Testis (tissue), 3 donors: ENCODE measurements around the gene NUP58. TPM values are rescaled to one million over a fixed set of nuclear protein-coding genes. Genes with fewer than 3 reads are reported as not detected.

ENCODE experiments used
- DNase-seq: peaks from one replicate; pipeline ENCODE4 v3.0.0-alpha.2; 2019
- H3K27ac ChIP-seq, 2 donors: fragments of 200-600 bp; sonication (generic); one replicate each; pipeline ENCODE4 v1.5.1; 2019
- H3K27me3 ChIP-seq: fragments of 200-600 bp; sonication (generic); one replicate; pipeline ENCODE4 v1.5.1; 2019
- H3K36me3 ChIP-seq: fragments of 200-600 bp; sonication (generic); one replicate; pipeline ENCODE4 v1.5.1; 2017; ENCODE audit warnings: low read depth; ENCODE audit errors: missing control alignments
- H3K4me1 ChIP-seq: fragments of 200-600 bp; sonication (generic); one replicate; pipeline ENCODE4 v1.5.1; 2019
- H3K4me3 ChIP-seq, 2 donors: fragments of 200-600 bp; sonication (generic); one replicate each; pipeline ENCODE4 v1.5.1; 2017 to 2019
- H3K9me3 ChIP-seq: fragments of 200-600 bp; sonication (generic); one replicate; pipeline ENCODE4 v1.5.1; 2017
- POLR2A ChIP-seq: fragments of 450-650 bp; IDR thresholded peaks from one replicate; pipeline ENCODE4 v1.6.1; 2017; ENCODE audit warnings: antibody characterized with exemption, mild to moderate bottlenecking, moderate library complexity
- WGBS, 2 donors: methylation state at CpG; one replicate each; pipeline ENCODE4 v1.1.5; 2018; 5-methylcytosine and 5-hydroxymethylcytosine counted together
- intact Hi-C: fragments of 100-400 bp; cut with DNase I; formaldehyde crosslinking; loops from one replicate; pipeline ENCODE4 v1.15.1; 2023; ENCODE audit warnings: low total_unique reads
- polyA plus RNA-seq: library from polyadenylated mRNA; stranded (reverse); fragments of 350-450 nt; fragmentation: Illumina TruSeq; extraction: RNeasy Lipid Tissue Mini Kit (QIAGEN cat#74804); gene quantifications from one replicate; pipeline ENCODE4 v1.2.3, GENCODE V29; 2014; ENCODE audit warnings: low read depth, low replicate concordance; ENCODE audit not compliant: insufficient read depth
- total RNA-seq, 2 donors: library from RNA; depleted of rRNA; stranded (reverse); fragments of >200 nt; gene quantifications; one replicate each; pipeline ENCODE4 v1.2.3, GENCODE V29; 2016
- TF ChIP-seq, protein P1 (sequence below), 3 experiments: fragments of 450-650 bp in 2 of 3; fragments of 200-600 bp in 1 of 3; sonication (generic) in 1 of 3; IDR thresholded peaks; one replicate each; pipeline ENCODE4 v1.5.1; 2016 to 2019; ENCODE audit warnings: antibody characterized with exemption in 3 of 3, mild to moderate bottlenecking in 2 of 3, moderate library complexity in 1 of 3

NUP58 gene
- total and polyA plus RNA-seq, 3 donors from 2014 or later: 90.9 to 237 (median 166) TPM

DNA sequence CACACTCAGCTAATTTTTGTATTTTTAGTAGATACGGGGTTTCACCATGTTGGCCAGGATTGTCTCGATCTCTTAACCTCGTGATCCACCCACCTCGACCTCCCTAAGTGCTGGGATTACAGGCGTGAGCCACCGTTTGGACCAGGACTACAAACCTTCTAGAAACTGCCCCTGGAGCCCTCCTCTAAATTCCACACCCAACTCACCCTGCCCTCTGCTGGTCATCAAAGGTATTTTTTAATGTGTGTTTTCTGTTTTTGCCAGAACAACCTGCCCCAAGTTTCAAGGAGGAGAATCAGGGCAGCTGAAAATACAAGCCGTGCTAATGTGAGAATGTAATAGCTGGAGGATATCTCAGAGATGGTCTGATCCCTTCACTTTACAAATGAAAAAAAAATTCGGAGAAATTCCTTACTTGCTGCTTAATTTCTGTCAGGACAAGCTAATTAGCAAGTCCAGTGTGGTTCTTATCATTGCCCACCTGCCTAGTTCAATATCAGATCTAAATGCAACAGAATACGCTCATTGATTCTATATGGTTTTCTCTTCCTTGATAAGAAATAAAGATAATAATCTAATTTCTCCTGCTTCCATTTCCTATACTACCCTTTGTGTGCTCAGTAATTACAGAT lies 74.4 kb downstream of the NUP58 start:
- no peaks in the 10 kb centered on the region for H3K9me3 ChIP-seq
- WGBS, 2 donors: 34 to 41% methylated on average over 9 of the region's 9 CpGs
- no peaks in the 10 kb centered on the region for H3K36me3 ChIP-seq
- no peak overlapping the region for H3K4me3 ChIP-seq
- TF ChIP-seq POLR2A: no peak
- TF ChIP-seq, protein P1, sequence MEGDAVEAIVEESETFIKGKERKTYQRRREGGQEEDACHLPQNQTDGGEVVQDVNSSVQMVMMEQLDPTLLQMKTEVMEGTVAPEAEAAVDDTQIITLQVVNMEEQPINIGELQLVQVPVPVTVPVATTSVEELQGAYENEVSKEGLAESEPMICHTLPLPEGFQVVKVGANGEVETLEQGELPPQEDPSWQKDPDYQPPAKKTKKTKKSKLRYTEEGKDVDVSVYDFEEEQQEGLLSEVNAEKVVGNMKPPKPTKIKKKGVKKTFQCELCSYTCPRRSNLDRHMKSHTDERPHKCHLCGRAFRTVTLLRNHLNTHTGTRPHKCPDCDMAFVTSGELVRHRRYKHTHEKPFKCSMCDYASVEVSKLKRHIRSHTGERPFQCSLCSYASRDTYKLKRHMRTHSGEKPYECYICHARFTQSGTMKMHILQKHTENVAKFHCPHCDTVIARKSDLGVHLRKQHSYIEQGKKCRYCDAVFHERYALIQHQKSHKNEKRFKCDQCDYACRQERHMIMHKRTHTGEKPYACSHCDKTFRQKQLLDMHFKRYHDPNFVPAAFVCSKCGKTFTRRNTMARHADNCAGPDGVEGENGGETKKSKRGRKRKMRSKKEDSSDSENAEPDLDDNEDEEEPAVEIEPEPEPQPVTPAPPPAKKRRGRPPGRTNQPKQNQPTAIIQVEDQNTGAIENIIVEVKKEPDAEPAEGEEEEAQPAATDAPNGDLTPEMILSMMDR (IDR thresholded peaks at IDR 0.05): peak; percentile 39 to 68 (median 65)
- no peaks in the 10 kb centered on the region for H3K27me3 ChIP-seq
- no peak overlapping the region for H3K27ac ChIP-seq
- peak; percentile 36 for DNase-seq
- no peaks in the 10 kb centered on the region for H3K4me1 ChIP-seq
- intact Hi-C loops: no loop called here

DNA sequence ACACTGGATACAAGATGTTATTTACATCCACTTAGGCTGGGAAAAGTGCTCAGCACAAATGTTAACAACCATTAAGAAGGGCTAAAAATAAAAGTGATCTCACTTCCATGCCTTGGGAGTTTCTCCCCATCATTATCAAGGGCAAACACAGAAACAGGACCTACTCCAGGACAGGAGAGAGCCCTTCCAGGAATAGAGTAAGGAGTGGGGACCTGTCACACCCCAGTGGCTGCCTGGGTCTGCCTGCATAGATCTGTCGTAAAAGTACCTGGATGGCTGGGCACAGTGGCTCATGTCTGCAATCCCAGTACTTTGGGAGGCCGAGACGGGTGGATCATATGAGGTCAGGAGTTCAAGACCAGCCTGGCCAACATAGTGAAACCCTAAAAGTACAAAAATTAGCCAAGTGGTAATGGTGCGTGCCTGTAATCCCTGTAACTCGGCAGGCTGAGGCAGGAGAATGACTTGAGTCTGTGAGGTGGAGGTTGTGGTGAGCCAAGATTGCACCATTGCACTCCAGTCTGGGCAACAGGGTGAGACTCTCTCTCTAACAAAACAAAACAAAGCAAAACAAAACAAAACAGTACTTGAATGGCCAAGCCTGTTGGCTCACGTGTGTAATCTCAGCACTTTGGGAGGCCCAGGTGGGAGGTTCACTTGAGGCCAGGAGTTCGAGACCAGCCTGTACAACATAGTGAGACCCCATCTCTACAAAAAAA lies 76.0 kb downstream of the NUP58 start:
- Histone ChIP-seq H3K4me1 (no peaks in the 10 kb centered on the region), H3K9me3 (no peaks in the 10 kb centered on the region), H3K27me3 (no peaks in the 10 kb centered on the region), H3K4me3 (no peak overlapping the region), H3K27ac (no peak overlapping the region), H3K36me3 (no peaks in the 10 kb centered on the region)
- 90 to 91% methylated on average over 7 of the region's 7 CpGs for WGBS, 2 donors
- no peak for TF ChIP-seq POLR2A
- TF ChIP-seq, protein P1 (IDR thresholded peaks at IDR 0.05): no peak
- no peak for DNase-seq
- intact Hi-C loops: no loop called here

DNA sequence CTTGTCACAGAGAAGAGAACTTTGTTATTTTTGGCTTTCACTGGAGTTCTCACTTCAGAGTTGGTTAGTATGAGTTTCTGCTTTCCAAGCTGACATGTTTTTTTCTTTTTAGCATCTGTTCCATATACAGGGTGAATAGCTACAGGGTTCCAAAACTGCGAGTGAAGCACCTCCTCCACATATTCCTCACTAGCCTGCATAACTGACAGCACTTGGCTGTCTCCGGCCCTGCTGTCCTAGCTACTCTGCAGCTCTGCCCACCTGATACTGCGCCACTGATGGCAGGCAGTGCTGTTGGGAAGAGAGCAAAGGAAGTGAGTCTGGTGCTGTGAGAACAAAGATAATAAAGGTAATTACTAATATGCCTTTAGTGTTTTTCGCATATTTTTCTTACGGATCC lies 77.1 kb downstream of the NUP58 start:
- DNase-seq: no peak
- Histone ChIP-seq H3K36me3 (no peaks in the 10 kb centered on the region), H3K27me3 (no peaks in the 10 kb centered on the region), H3K9me3 (no peaks in the 10 kb centered on the region), H3K27ac (no peak overlapping the region), H3K4me3 (no peak overlapping the region), H3K4me1 (no peaks in the 10 kb centered on the region)
- TF ChIP-seq, protein P1 (IDR thresholded peaks at IDR 0.05): no peak
- TF ChIP-seq POLR2A: no peak
- WGBS, 2 donors: 44 to 53% methylated on average over 5 of the region's 5 CpGs
- intact Hi-C loops: no loop called here

DNA sequence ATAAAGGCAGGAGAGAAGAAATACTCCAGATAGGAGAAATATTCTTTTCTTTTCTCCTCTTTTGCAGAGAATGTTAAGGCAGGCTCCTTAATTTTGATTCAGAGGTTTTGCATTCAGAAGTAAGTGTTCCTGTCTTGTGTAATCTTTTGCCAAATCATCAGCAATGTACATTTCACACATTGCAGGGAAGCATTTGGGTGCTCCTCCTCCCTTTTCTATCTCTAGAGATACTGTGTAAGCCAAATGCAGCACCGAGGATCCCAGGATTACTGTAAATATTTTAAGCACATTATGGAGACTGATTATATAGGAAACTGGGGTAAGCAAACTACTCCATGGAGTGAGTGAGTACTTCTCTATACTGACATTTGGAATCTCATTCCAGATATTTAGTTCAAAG lies 77.6 kb downstream of the NUP58 start:
- intact Hi-C loops: no loop called here
- 29 to 36% methylated on average over 1 of the region's 1 CpG for WGBS, 2 donors

More for the DNA sequence above, 77.6 kb downstream of the NUP58 start:
- H3K27me3 ChIP-seq: no peaks in the 10 kb centered on the region
- H3K9me3 ChIP-seq: no peaks in the 10 kb centered on the region
- H3K27ac ChIP-seq: no peak overlapping the region
- no peak for TF ChIP-seq POLR2A
- TF ChIP-seq, protein P1 (IDR thresholded peaks at IDR 0.05): no peak
- H3K4me3 ChIP-seq: no peak overlapping the region
- no peak for DNase-seq
- H3K36me3 ChIP-seq: no peaks in the 10 kb centered on the region
- no peaks in the 10 kb centered on the region for H3K4me1 ChIP-seq
